Endometrial microvascular endothelial cells (primary cell): ENCODE results near the gene IFITM10. TPM values are rescaled to one million over a fixed set of nuclear protein-coding genes. Genes with fewer than 3 reads are reported as not detected.
"Not testable (repeated sequence)": the region's sequence is repeated elsewhere in the genome, so short reads cannot be mapped to it uniquely, and the experiment has no call there.

Experiments
- in situ Hi-C: cut with HindIII; loops from 2 replicates; pipeline ENCODE4 v1.10.0; 2017; ENCODE audit warnings: low sequenced_read_pairs, low pct_unique_long_range_greater_than_20kb; ENCODE audit errors: inconsistent ontology term
- total RNA-seq: library from RNA; depleted of rRNA; stranded (reverse); fragments of >200 nt; gene quantifications from one replicate; pipeline ENCODE4 v1.2.3, GENCODE V29; 2015; ENCODE audit errors: inconsistent ontology term

The IFITM10 gene
- total RNA-seq, 1 donor from 2014 or later = not detected

- in situ Hi-C loops = not testable (repeated sequence)
Measured at GRCh38 chr11:1688336-1688947, 62.0 kb downstream of the IFITM10 start.

GRCh38 chr11:1686220-1686619 is 64.2 kb downstream of the IFITM10 start:
- in situ Hi-C loops = not testable (repeated sequence)

- in situ Hi-C loops = not testable (repeated sequence)
Measured at GRCh38 chr11:1684886-1685874, 65.2 kb downstream of the IFITM10 start.

GRCh38 chr11:1683904-1684572 is 66.4 kb downstream of the IFITM10 start:
- in situ Hi-C loops = not testable (repeated sequence)

GRCh38 chr11:1683216-1683615 is 67.2 kb downstream of the IFITM10 start:
- in situ Hi-C loops = not testable (repeated sequence)

Other genes starting within 250 kb of the IFITM10 start
- 11.0 TPM for gene DUSP8, start 178.3 kb downstream of the IFITM10 start, total RNA-seq
- gene KRTAP5-1, start 165.3 kb downstream of the IFITM10 start, total RNA-seq = not detected
- not detected for gene KRTAP5-2, start 152.3 kb downstream of the IFITM10 start, total RNA-seq
- not detected for gene KRTAP5-3, start 142.1 kb downstream of the IFITM10 start, total RNA-seq
- not detected for gene KRTAP5-4, start 128.5 kb downstream of the IFITM10 start, total RNA-seq
- gene KRTAP5-5, start 120.8 kb downstream of the IFITM10 start, total RNA-seq = not detected
- not detected for gene KRTAP5-6, start 53.4 kb downstream of the IFITM10 start, total RNA-seq
- gene CTSD, start 13.3 kb upstream of the IFITM10 start, total RNA-seq = 232 TPM
- not detected for gene SYT8, start 84.4 kb upstream of the IFITM10 start, total RNA-seq
- not detected for gene TNNI2, start 88.4 kb upstream of the IFITM10 start, total RNA-seq
- not detected for gene LSP1, start 102.5 kb upstream of the IFITM10 start, total RNA-seq
- not detected for gene PRR33, start 141.3 kb upstream of the IFITM10 start, total RNA-seq
- not detected for gene TNNT3, start 169.1 kb upstream of the IFITM10 start, total RNA-seq
- gene MRPL23, start 196.7 kb upstream of the IFITM10 start, total RNA-seq = 170 TPM
- gene H19, start 247.2 kb upstream of the IFITM10 start, total RNA-seq = 5.4 TPM